Measurements from ENCODE around the gene OR56A4.

GRCh38 chr11:5994791-5995190, 12.0 kb downstream of the OR56A4 start:
- TF ChIP-seq CTCF (IDR thresholded peaks at IDR 0.05), result no peak
- no peak for TF ChIP-seq POLR2A (IDR thresholded peaks at IDR 0.05)
- no peak for TF ChIP-seq EP300 (IDR thresholded peaks at IDR 0.05)
